Endothelial cell (in vitro differentiated cells): ENCODE results near the gene HIPK3. TPM values are rescaled to one million over a fixed set of nuclear protein-coding genes. Genes with fewer than 3 reads are reported as not detected.
A peak's percentile ranks its signal among the peaks of the same experiment; 100 is the strongest.

Experiments used
- DNase-seq: peaks from one replicate; pipeline ENCODE4 v3.0.0; 2021; ENCODE audit warnings: low spot score
- H3K27ac Mint-ChIP-seq: one replicate; pipeline ENCODE4 v1.8.0; 2021; ENCODE audit warnings: mixed read lengths, inconsistent platforms; ENCODE audit not compliant: unreplicated experiment
- H3K27me3 Mint-ChIP-seq: one replicate; pipeline ENCODE4 v1.8.0; 2021; ENCODE audit warnings: mild to moderate bottlenecking, moderate library complexity, mixed read lengths, inconsistent platforms; ENCODE audit not compliant: unreplicated experiment
- H3K36me3 Mint-ChIP-seq: one replicate; pipeline ENCODE4 v1.8.0; 2021; ENCODE audit warnings: mild to moderate bottlenecking, low read depth, mixed read lengths, inconsistent platforms; ENCODE audit not compliant: unreplicated experiment
- H3K4me1 Mint-ChIP-seq: one replicate; pipeline ENCODE4 v1.8.0; 2021; ENCODE audit warnings: mild to moderate bottlenecking, mixed read lengths, inconsistent platforms; ENCODE audit not compliant: unreplicated experiment
- H3K4me3 Mint-ChIP-seq: one replicate; pipeline ENCODE4 v1.8.0; 2021; ENCODE audit warnings: mild to moderate bottlenecking, mixed read lengths, inconsistent platforms; ENCODE audit not compliant: unreplicated experiment
- H3K9me3 Mint-ChIP-seq: one replicate; pipeline ENCODE4 v1.8.0; 2021; ENCODE audit warnings: mixed read lengths, inconsistent platforms; ENCODE audit not compliant: unreplicated experiment
- CTCF ChIP-seq: fragments of 200-600 bp; sonication (generic); IDR thresholded peaks from one replicate; pipeline ENCODE4 v1.5.0; 2021; ENCODE audit warnings: antibody characterized with exemption; ENCODE audit not compliant: unreplicated experiment
- total RNA-seq: library from RNA; stranded (reverse); fragmentation: NEBNext Ultra II Directional; extraction: Animal tissue kit (Norgen Biotek cat#: 25700); gene quantifications from one replicate; pipeline ENCODE4 v1.2.1, GENCODE V29; 2021; ENCODE audit not compliant: unreplicated experiment

The HIPK3 gene
- total RNA-seq, 1 donor from 2014 or later, result 70.2 TPM

- no peak for TF ChIP-seq CTCF
- Mint-ChIP-seq H3K4me1 (peaks cover 5% of the 10 kb centered on the region), H3K27me3 (no peaks in the 10 kb centered on the region), H3K27ac (no peak overlapping the region), H3K36me3 (peaks cover 4% of the 10 kb centered on the region), H3K4me3 (no peak overlapping the region), H3K9me3 (no peaks in the 10 kb centered on the region)
- DNase-seq, result no peak
These were observed 68.3 kb downstream of the HIPK3 start for GRCh38 chr11:33325451-33325850.

- no peaks in the 10 kb centered on the region for H3K27me3 Mint-ChIP-seq
- H3K4me3 Mint-ChIP-seq, result no peak overlapping the region
- H3K36me3 Mint-ChIP-seq, result peaks cover 4% of the 10 kb centered on the region
- peaks cover 4% of the 10 kb centered on the region for H3K4me1 Mint-ChIP-seq
- DNase-seq, result peak; percentile 31
- H3K9me3 Mint-ChIP-seq, result no peaks in the 10 kb centered on the region
- no peak overlapping the region for H3K27ac Mint-ChIP-seq
- TF ChIP-seq CTCF, result peak; percentile 45
These were observed 72.6 kb downstream of the HIPK3 start for GRCh38 chr11:33329705-33330329.

GRCh38 chr11:33333816-33334215 lies 76.6 kb downstream of the HIPK3 start:
- DNase-seq, result no peak
- TF ChIP-seq CTCF, result no peak
- Mint-ChIP-seq H3K9me3 (no peaks in the 10 kb centered on the region), H3K27me3 (peaks cover 2% of the 10 kb centered on the region), H3K4me3 (no peak overlapping the region), H3K4me1 (peaks cover 4% of the 10 kb centered on the region), H3K36me3 (peaks cover 4% of the 10 kb centered on the region), H3K27ac (no peak overlapping the region)

- TF ChIP-seq CTCF, result no peak
- no peak overlapping the region for H3K27ac Mint-ChIP-seq
- peaks cover 2% of the 10 kb centered on the region for H3K36me3 Mint-ChIP-seq
These were observed 77.4 kb downstream of the HIPK3 start for GRCh38 chr11:33334627-33335026.

GRCh38 chr11:33339247-33339646 lies 82.1 kb downstream of the HIPK3 start:
- Mint-ChIP-seq H3K9me3 (no peaks in the 10 kb centered on the region), H3K4me3 (peak overlapping the region; percentile 15), H3K27ac (no peak overlapping the region), H3K4me1 (no peaks in the 10 kb centered on the region), H3K27me3 (peaks cover 2% of the 10 kb centered on the region), H3K36me3 (peaks cover 5% of the 10 kb centered on the region)
- TF ChIP-seq CTCF, result no peak
- DNase-seq, result no peak

More at GRCh38 chr11:33334627-33335026, 77.4 kb downstream of the HIPK3 start:
- Mint-ChIP-seq H3K27me3 (peaks cover 2% of the 10 kb centered on the region), H3K4me3 (no peak overlapping the region), H3K4me1 (peaks cover 4% of the 10 kb centered on the region), H3K9me3 (no peaks in the 10 kb centered on the region)
- DNase-seq, result no peak
